Subcutaneous adipose tissue (tissue), 4 donors: Measurements from ENCODE around the gene CD55. TPM values are rescaled to one million over a fixed set of nuclear protein-coding genes. Genes with fewer than 3 reads are reported as not detected.

ENCODE experiments used
- CTCF ChIP-seq: fragments of 450-650 bp; IDR thresholded peaks from one replicate; pipeline ENCODE4 v1.5.1; 2016; ENCODE audit warnings: low read depth, mild to moderate bottlenecking, control low read depth, antibody characterized with exemption, moderate library complexity
- total RNA-seq, 4 donors: library from RNA; depleted of rRNA; stranded (reverse); fragments of >200 nt; gene quantifications; one replicate each; pipeline ENCODE4 v1.1.0, GENCODE V29; 2016

The CD55 gene
- total RNA-seq, 4 donors from 2014 or later: 29.6 to 105 (median 74.4) TPM

GRCh38 chr1:207282496-207283380, 38.7 kb upstream of the CD55 start:
- no peak for TF ChIP-seq CTCF

GRCh38 chr1:207283421-207283820, 38.1 kb upstream of the CD55 start:
- no peak for TF ChIP-seq CTCF

- no peak for TF ChIP-seq CTCF
Observed at GRCh38 chr1:207284209-207284897, 37.1 kb upstream of the CD55 start.

- no peak for TF ChIP-seq CTCF
Observed at GRCh38 chr1:207286786-207287468, 34.6 kb upstream of the CD55 start.

- no peak for TF ChIP-seq CTCF
Observed at GRCh38 chr1:207288315-207288714, 33.2 kb upstream of the CD55 start.

- no peak for TF ChIP-seq CTCF
Observed at GRCh38 chr1:207289756-207290155, 31.7 kb upstream of the CD55 start.

- TF ChIP-seq CTCF: no peak
Observed at GRCh38 chr1:207291723-207292122, 29.8 kb upstream of the CD55 start.
